Right kidney (tissue), 1 donor: Measurements from ENCODE around the gene ZBP1.

Experiments
- DNase-seq: peaks from one replicate; pipeline ENCODE4 v3.0.0-alpha.2; 2016

The ZBP1 gene

DNA sequence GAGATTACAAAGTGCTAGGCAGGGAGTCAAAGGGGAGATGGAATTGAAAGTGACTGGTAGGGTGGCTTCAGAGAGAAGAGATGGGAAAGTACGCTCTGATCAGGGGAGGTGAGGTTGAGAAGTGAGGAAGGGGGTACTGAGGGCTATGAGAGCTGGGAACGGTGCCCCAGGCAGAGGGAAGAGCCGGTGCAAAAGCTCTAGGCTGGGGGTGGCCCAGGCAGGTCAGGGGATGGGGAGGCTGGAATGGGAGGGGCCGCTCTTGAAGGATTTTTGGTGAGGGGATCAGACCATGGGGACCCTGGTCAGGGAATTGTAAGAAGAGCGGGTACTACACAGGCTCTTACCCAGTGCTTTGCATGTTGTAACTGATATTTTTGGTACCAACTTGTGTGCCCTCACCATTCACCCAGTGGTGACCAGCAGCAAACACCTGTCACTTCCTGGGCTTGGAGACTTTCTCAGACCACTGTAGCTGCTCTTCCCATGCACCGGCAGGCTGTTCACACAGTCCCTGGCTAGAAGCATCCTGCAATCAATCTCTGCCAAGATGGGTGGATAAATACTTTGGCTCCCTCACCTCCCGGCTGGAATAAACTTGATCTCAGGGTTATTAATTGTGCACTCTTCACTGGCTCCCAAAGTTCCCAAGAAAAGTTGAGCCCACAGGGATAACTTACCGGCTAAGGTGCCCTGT, 35.3 kb downstream of the ZBP1 start:
- no peak for DNase-seq

DNA sequence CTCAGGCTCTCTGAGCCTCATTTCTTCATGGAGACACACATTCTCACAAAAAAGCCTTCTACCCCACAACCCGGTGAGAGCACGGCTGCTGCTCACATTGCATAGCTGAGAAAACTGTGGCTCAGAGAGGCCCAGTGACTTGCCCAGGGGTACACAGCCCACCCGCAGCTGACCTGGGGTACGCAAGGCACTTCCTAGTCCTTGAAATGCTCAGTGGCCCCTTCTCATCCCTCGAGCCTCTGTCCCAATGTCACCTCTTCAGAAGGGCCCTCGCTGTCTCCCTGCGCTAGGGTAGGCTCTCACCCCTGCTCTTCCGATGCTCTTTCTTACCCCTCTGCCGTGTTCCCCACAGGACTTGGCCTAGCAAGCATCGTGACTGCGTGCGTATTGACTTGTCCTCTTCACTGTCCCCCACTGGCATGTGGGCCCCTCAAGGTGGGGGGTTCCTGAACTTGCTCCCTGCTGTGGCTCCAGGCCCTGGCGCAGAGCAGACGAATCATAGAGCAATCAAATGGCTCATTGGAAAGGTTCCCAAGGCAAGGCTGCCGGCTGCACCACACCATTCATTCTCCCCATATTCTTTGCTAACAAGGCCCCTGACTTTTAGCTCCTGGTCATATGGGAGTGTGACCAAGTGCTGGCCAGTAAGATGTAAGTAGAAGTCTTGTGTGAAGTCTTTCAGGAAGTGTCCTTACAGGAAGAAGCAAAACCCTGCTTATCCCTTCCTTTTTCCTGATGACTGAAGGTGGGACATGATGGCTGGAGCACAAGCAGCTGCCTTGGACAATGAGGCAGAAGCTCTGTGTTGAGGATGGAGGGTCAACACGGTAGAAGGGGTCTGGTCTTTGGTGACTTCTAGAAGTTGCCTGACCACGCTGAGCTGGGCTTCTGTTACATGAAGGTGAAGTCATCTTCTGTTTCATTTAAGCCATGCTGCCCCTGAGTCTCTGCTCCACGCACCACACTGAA, 36.7 kb downstream of the ZBP1 start:
- no peak for DNase-seq

DNA sequence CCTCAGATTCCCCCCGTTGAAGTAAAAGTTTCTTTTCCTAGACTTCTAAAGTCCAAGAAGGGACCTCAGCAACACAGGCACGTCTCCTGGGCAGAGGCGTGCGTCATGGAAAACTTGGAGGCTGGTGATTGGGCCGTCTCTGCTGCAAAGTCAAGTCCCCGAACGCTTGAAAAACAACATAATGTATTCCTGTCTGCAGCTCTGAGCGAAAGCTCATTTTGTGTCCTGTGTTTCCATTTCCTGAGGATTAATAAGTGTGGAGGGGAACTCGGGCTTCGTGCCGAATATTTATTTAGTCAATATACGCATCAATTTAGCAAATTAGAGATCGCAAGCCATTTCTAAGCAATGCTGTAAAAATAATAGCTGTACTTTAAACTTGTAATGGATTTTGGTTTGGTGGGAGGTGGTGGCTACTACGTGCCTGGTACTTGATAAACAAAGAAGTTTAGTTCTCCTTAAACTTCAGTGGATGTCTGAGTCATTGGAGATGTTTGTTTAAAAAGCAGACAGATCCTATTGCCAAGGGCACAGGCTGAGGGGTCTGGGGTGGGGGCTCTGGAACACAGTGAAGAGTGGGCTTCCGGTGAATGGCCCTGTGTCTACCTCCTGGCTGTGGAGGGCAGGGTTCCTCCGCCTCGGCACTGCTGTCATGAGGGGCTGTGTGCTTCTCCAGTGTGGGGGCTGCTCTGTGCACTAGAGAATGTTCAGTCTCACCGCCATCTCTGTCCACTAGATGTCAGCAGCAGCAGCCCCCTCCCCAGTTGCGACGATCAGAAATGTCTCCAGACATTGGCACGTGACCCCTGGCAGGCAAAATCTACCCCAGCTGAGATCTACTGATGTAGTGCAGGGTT, 37.6 kb downstream of the ZBP1 start:
- peak; percentile 73 for DNase-seq

DNA sequence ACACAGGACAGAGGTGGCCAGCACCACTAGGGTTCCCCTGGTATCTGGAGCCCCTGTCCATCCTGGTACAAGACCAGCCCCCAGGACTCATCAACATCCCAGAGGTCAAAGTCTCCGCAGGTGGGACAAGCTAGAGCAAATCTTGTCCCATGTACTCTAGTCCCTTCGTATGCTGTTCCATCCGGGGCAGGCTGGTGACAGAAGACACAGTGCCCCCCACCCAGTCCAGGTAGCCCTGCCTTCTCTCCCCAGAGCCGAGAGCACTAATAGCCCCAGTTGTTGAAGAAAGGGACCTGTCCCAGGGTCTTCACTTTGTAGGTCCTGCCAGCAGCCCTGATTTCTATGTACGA, 38.2 kb downstream of the ZBP1 start:
- no peak for DNase-seq

DNA sequence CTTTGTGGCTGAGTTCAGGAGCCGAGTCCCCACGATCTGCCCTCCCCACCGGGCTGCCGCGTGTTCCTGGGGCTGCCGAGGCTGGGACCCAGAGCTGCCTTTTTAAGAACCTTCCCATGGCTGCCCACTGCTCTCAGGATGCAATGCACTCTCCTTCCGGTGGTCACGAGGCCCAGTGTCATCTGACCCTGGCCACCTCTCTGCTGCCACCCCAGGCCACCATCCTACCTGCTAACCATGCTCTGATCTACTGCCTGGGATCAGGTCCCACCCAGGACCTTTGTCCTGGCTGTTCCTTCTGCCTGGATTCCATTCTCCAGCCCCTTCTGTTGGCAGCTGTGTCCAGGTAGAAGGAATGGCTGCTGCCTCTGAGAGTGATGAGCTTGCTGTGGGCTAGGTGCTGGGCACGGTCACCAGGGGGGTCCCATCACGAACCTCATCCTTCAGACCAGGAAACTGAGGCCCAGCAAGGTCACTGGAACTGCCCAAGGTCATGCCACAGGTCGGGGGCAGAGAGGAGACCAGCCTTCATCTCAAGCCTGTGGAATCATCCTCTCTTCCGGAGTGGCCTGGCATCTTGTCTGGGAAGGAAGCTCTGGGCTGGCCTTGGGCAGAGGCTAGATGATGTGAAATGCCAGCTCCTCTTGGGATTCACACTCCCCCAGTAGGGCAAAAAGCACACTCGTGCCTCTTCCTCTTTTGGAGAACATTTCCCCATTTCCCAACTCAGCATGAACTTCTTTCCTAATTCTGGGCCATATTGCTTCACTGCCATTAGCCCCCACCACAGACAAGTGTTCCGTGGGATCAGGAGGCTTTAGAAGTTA, 38.8 kb downstream of the ZBP1 start:
- DNase-seq: no peak

DNA sequence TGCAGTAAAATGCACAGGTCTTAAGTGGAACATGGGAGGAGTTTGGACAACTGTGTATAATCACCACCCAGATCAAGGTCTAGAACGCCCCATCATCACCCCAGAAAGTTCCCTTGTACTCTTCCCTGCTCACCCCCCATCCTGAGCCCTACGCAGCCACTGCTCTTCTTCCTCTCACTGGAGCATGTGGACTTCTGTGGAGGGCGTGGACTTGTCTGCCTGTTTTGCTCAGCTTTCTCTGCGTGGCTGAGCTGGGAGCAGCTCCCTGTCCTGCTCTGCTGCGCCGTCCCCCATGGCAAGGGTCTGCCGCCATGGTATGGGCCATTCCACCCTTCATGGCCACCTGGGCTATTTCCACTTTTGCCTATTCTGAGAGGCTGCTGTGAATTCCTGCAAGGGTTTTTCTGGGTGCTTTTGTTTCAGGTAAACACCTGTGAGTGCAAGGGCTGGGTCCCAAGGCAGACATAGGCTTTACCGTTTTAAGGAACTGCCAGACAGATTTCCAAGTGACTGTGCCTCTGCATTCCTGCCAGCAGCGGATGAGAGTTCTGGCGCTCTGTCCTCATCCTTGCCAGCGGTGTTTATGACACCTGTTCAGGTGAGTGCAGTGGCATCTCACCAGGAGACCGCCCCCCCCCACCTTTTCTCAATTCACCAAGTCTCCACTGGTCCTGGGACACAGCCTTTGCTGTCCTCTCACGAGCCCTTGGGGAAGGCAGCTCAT, 39.6 kb downstream of the ZBP1 start:
- no peak for DNase-seq

DNA sequence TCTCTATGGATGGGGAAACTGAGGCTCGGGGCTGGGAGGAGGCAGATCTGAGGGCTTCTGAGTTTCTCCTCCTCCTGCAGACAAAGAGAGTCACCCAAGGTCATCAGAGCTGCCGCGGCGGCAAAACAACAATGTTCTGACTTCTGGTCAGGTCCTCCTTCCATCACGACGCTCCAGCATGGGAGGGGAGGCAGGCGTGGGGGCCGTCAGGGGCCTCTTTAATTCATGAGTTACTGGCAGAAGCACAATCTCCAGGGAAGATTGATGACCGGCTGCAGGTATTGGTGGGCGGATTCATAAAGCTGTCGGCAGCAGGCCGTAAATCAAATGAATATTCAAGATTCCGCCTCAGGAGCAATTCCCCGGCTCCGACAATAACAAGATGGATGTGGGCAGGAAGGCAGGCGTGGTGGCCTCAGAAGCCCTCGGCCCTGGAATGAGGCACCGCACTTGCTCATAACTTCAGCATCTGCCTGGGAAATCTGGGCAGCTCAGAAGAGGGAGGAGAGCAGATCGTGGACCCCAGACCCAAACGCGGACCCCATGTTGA, 40.3 kb downstream of the ZBP1 start:
- DNase-seq: peak; percentile 73

DNA sequence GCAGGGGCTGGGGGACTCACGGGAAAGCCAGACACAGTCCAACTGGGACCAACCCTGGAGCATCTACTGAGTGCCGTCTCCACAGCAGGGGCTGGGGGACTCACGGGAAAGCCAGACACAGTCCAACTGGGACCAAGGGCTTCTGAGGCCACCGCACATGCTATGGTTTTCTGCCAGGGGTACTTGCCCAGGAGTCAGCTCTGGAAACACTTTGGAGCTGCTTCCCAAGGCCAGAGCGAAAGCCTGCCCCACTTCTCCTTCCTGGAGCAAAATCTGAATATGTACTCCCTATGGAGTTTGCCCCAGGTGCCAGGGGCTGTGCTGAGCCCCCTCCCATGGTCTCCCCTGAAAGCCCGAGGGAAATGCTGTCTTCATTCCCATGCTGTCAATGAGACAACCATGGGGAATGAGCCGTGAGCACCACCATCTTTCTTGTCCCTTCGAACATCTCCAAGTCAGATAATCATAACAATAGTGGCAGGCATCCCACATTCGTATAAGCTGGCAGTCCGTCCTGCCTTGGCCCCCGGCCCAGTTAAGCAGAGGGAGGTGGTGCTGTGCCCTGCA, 40.8 kb downstream of the ZBP1 start:
- DNase-seq: no peak

DNA sequence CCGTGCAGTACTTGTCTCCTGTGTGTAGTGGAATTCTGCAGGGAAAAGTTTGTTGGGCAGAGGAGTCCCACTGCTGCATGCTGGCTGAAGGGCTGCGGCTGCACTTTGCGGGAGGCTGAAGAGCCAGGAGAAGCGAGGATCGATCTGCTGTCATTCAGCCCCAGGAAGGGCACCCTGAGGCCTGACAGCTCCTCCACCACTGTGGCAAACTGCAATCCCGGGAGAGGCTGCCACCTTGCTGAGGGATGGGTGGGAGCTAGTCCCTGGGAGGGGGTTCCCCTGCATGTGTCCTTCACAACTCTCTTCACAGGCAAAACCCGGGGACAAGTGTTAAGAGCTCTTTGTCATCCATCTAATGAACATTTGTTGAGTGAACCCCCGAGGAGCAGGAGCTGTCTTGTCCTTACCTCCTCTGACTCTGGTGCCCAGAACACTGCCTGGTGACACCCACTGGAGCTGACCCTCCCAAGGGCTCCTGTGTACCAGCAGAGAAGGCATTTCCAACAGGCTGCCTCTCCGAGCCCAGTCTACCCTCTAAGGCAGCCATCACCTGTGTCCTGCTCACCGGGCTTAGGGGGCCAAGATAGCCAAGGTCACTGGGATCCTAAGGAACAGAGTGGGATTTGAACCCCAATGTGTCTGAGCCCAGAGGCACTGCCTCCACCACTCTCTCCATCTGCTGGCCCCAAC, 41.6 kb downstream of the ZBP1 start:
- DNase-seq: no peak

DNA sequence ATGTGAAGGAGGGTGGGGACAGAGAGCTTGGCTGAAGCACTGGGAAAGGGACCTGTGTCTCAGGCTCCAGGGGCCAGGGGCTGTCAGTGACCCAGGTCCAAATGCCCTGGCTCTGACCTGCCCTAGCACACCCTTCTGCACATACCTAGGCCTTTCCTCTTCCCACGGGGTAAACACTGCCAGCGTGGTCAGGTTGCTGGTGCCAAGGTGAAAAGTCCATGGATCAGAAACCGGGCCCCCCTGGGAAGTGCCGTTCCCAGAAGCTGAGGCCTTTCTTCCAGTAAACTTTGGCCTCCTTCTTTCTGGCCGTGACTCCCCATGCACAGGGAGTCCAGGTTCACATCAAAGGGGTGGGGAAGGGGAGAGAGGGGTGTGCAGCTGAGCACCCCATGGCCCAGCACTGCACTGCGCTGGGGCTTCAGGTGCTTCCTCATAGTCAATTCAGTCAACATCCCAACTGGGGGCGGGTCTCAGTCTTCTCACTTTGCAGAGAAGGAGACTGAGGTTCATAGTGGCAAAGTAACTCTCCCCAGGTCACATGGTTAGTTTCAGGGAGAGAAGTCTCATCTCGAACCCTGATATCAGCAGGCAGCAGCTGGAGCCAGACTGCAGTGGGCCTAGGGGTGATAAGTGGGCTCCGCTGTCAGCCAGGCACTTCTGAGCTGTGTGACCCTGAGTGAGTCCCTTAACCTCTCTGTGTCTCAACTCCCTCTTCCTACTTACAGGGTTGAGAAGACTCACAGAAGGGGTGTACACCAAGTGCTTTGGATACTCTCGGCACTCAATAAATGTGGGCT, 42.3 kb downstream of the ZBP1 start:
- no peak for DNase-seq

DNA sequence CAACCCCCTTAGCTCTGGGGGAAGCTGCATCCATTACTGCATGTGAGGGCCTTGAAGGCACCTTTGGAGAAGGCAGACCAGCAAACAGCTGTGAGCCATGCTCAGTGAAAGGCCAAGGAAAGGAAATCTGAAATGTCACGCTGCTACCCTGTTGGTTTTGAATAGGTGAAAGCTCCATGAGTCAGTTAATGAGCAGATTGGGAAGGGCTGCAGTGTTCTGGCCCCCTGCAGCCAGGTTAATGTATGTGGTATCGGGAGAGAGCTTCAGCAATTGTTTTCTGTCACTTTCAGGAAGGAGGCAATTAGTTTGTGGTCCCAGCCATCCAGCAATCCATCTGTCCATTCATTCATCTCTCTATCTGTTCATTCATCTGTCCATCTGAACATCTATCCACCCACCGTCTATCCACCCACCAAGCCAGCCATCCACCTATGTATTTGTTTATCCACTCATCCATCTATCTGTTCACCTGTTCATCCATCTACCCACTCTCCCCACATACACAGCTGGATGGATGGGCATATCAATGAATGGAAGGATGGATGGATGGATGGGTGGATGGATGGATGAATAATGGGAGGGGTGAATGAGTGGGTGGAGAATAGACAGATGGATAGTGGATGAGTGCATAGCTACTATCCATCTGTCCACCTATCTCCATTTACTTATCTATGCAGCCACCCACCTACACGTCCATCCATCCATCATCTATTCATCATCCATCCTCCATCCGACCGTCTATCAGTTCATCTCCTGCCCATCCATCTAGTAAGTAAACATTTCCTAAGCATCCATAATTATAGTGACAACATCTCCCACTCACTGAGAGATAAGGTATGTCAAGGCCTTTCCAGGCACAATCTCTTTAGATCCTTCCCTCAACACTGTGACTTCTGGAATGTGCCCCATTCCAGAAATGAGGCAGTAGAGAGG, 43.3 kb downstream of the ZBP1 start:
- DNase-seq: no peak

DNA sequence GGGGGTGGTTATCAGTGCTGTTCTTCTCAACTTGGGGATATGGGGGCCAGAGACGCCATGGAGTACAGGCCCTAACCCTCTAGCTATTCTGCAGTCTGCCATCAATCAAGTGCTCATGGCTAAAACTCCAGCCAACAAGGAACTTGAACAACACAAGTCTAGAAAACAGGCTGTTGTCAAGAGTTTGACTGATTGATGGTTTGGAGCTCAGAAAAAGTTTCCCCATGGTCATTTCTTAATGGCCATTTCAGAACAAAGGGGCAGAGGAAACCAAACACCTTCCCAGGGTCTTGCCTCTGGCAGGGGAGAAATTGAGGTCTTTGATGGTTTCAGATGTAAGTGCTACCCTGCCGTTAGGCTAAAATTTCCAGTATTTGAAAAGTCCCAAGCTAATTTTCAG, 44.2 kb downstream of the ZBP1 start:
- no peak for DNase-seq

DNA sequence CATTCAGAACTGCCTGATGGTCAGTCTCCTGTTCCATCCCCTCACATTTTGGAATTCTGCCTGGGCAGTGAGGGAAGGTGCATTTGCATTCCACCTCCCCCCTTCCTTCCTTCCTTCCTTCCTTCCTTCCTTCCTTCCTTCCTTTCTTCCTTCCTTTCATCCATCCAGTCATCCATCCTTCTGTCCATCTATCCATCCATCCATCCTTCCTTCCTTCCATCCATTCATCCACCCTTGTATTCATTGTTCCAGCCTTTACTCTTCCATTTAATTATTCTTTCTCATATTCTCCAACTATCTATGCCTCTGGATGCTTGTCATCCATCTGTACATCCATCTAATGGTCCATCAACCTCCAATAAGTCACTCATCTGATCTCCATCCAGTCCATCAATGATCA, 45.3 kb downstream of the ZBP1 start:
- DNase-seq: no peak

DNA sequence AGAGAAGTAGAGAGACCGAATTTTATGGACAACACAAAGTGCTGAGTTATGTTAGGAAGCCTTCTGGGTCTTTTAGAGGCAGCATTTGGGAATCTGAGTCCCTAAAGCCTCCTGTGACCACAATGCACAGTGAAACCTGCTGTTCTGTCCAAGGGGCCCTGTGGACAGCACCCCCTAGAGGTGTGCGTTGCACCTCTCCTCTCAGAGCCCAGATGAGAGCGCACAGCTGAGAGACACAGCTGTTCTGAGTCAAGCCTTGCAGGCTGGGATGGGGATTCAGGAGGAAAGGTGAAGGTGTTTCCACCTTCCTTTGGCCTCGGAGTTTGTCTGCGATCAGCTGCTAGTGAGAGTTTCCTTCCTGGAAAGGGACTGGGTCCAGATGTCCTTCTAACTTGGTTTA, 46.3 kb downstream of the ZBP1 start:
- peak; percentile 44 for DNase-seq

DNA sequence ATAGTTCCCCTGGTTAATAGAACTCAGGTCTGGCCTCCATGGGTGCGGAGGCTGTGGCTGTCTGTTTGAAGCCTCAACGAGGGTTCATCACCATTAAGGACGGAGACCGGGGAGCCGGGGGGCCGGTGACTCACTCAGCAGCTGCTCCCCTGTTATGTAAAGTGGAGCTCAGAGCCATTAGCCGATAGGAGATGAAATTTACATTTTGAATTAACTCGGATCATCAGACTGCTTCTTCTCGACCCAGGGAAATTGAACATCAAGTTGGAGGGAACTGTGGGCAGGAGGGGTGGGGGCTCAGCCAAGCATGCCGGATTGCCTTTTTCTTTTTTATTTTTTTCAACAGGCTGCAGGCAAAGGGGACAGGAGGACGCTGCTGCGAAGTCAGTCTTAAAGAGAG, 47.0 kb downstream of the ZBP1 start:
- DNase-seq: peak; percentile 52

DNA sequence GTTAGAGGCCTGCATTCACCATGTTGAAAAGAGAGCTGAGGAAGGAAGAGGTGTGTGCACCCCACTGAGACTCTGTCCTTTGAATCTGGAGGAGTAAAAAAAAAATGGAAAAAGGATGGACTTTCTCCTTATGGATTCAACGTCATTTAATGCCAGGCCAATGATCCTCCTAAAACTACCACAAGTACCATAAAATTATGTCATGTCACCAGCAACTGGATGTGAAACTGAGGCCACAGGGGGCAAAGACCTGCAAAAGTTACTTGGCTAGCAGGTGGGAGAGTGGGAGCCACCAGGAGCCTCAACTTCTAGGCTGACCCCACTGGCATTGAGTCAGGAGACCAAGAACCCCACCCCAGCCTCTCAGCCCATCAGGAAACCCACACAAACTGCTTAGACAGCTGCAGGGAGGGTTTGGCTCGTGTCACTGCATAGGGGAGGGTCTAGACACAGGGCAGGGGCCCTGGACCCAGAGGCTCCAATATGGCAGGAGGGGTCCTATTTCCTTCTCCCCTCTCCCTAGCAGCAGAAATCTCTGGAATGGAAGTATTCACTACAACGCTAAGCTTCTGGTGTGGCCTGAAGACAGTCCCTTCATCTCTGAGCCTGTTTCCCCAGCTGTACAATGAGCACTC, 48.3 kb downstream of the ZBP1 start:
- DNase-seq: no peak

DNA sequence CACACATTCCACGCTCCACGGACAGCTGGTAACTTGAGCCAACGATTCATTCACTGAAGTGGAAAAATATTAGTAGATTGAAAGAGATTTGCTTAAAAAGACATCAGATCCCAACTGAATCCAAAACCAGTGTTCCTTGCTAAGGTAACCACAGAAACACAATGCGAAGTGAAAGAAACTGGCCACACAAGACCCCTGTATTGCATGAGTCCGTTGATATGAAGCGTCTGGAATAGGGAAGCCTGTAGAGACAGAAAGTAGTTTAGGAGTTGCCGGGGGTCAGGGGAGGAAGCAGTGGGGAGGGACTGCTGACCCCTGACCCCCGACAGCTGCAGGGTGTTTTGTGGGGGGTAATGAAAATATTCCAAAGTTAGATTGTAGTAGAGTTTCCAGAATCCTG, 49.3 kb downstream of the ZBP1 start:
- no peak for DNase-seq
